ENCODE measurements around the gene CPN2. TPM values are rescaled to one million over a fixed set of nuclear protein-coding genes. Genes with fewer than 3 reads are reported as not detected.

The CPN2 gene
- total and polyA plus RNA-seq, 2 of the 13 experiments (the other 11 are each of a cell fraction or from before 2014, with no cell fraction given), result 26.7 to 27.7 TPM

GRCh38 chr3:194316918-194317317 is 34.2 kb downstream of the CPN2 start:
- ATAC-seq, result no peak

More at GRCh38 chr3:194316918-194317317, 34.2 kb downstream of the CPN2 start:
- BruUV-seq (replicated peaks), result no TSS peak
- Histone ChIP-seq H3K4me3 (replicated peaks in 1 of 3; ENCODE audit: insufficient read depth in 1 of 3, low read depth in 2 of 3, low read length in 3 of 3) (no peak overlapping the region), H3K4me1 (ENCODE audit: insufficient read depth, low read length) (peaks cover 70% of the 10 kb centered on the region), H3K79me2 (ENCODE audit: insufficient read depth, low read length) (no peaks in the 10 kb centered on the region), H4K20me1 (ENCODE audit: insufficient read depth, low read length) (no peaks in the 10 kb centered on the region), H2AFZ (ENCODE audit: low read length) (no peak overlapping the region), H3K4me2 (ENCODE audit: low read depth, low read length) (no peak overlapping the region), H3K27me3 (ENCODE audit: control insufficient read depth in 1 of 2, insufficient read depth in 2 of 2, low read length in 2 of 2) (peaks cover 2 to 15% of the 10 kb centered on the region in 2 experiments; a peak in 4 of 5 replicates), H3K36me3 (replicated peaks in 1 of 2; ENCODE audit: control insufficient read depth in 1 of 2, insufficient read depth in 2 of 2, low read length in 2 of 2) (no peaks in the 10 kb centered on the region), H3K27ac (ENCODE audit: extremely low read length, insufficient read depth, low read length) (no peak overlapping the region), H3K9ac (ENCODE audit: insufficient read depth, low read depth, low read length) (no peak overlapping the region), H3K9me3 (ENCODE audit: low read length) (peaks cover 10% of the 10 kb centered on the region; the same call in 1 of the 2 replicates)
- FAIRE-seq (no peak), DNase-seq (ENCODE audit: low spot score) (no peak)
- TF ChIP-seq NKX3-1 (CRISPR knock-in tag; IDR thresholded peaks at IDR 0.05), result no peak
- no peak for TF ChIP-seq SMARCE1 (IDR thresholded peaks at IDR 0.05; ENCODE audit: borderline replicate concordance)
- no peak for TF ChIP-seq ZSCAN22 (CRISPR knock-in tag; IDR thresholded peaks at IDR 0.05)
- TF ChIP-seq GMEB2 (CRISPR knock-in tag; IDR thresholded peaks at IDR 0.05; ENCODE audit: low read depth), result no peak
- no peak for TF ChIP-seq ZNF263 (CRISPR knock-in tag; IDR thresholded peaks at IDR 0.05)
- no peak for TF ChIP-seq PHB2 (IDR thresholded peaks at IDR 0.05; ENCODE audit: partially characterized antibody)
- TF ChIP-seq PRDM10 (CRISPR knock-in tag; IDR thresholded peaks at IDR 0.05; ENCODE audit: low read depth), result no peak
- no peak for TF ChIP-seq MEIS1 (CRISPR knock-in tag; IDR thresholded peaks at IDR 0.05; ENCODE audit: borderline replicate concordance)
- no peak for TF ChIP-seq KLF12 (CRISPR knock-in tag; IDR thresholded peaks at IDR 0.05; ENCODE audit: borderline replicate concordance)
- no peak for TF ChIP-seq GLI4 (CRISPR knock-in tag; IDR thresholded peaks at IDR 0.05; ENCODE audit: borderline replicate concordance)
- no peak for TF ChIP-seq MTA3 (CRISPR knock-in tag; IDR thresholded peaks at IDR 0.05)
- TF ChIP-seq TRAFD1 (CRISPR knock-in tag; IDR thresholded peaks at IDR 0.05; ENCODE audit: borderline replicate concordance), result no peak
- TF ChIP-seq RFX3 (CRISPR knock-in tag; IDR thresholded peaks at IDR 0.05), result no peak
- TF ChIP-seq GPN1 (CRISPR knock-in tag; IDR thresholded peaks at IDR 0.05; ENCODE audit: borderline replicate concordance), result no peak
- no peak for TF ChIP-seq CC2D1A (CRISPR knock-in tag; IDR thresholded peaks at IDR 0.05)
- no peak for TF ChIP-seq HMGA1 (CRISPR knock-in tag; conservative IDR thresholded peaks at IDR 0.05)
- in situ Hi-C loops (cut with HindIII; ENCODE audit: extremely low pct_ligation_motif_present, low pct_unique_long_range_greater_than_20kb), result loop anchor here (5.0 to 25.0 kb wide), 4 partner anchors 152 to 655 kb away; partner anchors contain the start of gene HES1
- POLR2A ChIA-PET, result interaction anchor here (0.9 kb wide), 1 partner anchor 606 kb away, joined by 3 read pairs; no protein-coding TSS in a partner anchor
- intact Hi-C loops (cut with micrococcal nuclease; ENCODE audit: unreplicated experiment), result loop anchor here (10.0 kb wide), 1 partner anchor 242 kb away; no protein-coding TSS in a partner anchor
- CTCF ChIA-PET (ENCODE audit: low intra/inter-chr PET ratio, low total read pairs), result interaction anchor here (2.0 kb wide), 1 partner anchor 529 kb away, joined by 16 read pairs; no protein-coding TSS in a partner anchor
- 40% methylated on average over 1 of the region's 6 CpGs for WGBS (ENCODE audit: low lambda C conversion rate)
